Measurements from ENCODE around the gene FOXP3. TPM values are rescaled to one million over a fixed set of nuclear protein-coding genes. Genes with fewer than 3 reads are reported as not detected.

Gene FOXP3
- total RNA-seq, 1 donor = not detected

DNA sequence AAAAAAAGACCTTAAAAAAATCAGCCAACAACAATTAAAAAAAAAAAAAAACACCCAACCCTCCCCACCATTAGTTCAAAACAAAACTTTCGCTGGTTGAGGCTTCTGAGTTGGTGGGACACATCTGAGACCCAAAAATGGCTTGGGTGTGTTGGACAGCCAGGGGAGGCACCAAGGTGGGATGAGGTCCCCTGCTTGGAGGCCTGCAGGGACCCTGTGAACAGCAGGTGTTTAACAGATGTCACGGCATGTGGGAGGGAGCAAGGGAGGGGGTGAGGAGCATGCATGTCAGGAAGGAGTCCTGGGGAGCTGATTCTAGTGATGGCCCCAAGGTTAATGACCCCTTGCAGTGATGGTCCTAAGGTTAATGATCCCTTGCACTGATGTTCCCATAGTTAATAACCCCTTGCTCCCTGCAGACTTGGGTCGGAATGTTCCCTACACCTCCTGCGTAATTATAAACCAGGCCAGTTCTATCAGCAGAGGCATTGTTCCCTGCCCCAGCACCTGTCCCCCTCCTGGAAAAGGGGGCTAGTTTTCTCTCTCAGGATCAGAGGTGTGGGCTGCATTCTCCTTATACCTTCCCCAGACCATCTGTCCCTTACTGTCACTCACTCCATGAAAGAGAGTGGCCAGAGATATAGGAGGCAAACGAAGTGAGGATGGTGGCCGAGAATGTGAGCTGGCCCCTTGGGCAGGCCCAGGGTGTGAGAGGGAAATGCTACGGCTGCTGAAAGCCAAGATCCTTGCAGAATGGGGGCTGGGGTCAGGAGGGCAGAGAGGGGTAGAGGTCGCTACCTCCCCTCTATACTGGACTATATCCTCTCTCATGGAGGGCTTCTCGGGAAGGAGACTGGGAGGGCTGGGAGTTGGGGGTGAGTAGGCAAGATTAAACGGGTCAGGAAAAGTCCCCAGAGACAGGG is 2.3 kb upstream of the FOXP3 start:
- Histone ChIP-seq H3K36me3 (ENCODE audit: insufficient read depth, low read length) (no peaks in the 10 kb centered on the region), H2AFZ (ENCODE audit: low read length) (no peak overlapping the region)

DNA sequence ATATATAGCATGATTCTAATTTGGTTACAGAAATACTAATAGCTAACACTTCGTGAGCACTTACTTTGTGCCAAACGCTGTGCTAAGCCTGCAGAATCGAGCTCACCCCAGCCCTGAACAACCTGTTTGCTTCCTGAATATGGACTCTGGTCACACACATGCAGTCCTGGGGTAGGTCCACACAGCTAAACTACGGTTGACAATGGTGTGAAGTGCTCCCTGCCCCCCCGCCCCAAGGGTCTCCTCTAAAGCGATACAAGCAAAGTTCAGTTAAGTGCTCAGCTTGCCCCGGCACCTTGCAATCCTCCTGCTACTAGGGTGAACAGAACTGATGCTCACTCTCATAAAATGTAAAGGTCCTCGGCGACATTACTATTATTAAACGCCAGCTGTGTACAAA is 879 bp downstream of the FOXP3 start:
- no peak overlapping the region for H3K4me2 ChIP-seq (ENCODE audit: insufficient read depth, low read length)
- H3K4me1 ChIP-seq (ENCODE audit: insufficient read depth, low read length) = no peaks in the 10 kb centered on the region
- no peaks in the 10 kb centered on the region for H4K20me1 ChIP-seq (ENCODE audit: insufficient read depth, low read length)
- no peak for DNase-seq (ENCODE audit: insufficient read length, low spot score, missing footprints)
- H3K79me2 ChIP-seq (ENCODE audit: insufficient read depth, low read length) = no peaks in the 10 kb centered on the region
- no peaks in the 10 kb centered on the region for H3K36me3 ChIP-seq (ENCODE audit: insufficient read depth, low read length)
- H3K27me3 ChIP-seq (ENCODE audit: insufficient read depth, low read length) = no peaks in the 10 kb centered on the region
- H2AFZ ChIP-seq (ENCODE audit: low read length) = no peak overlapping the region
- no peaks in the 10 kb centered on the region for H3K9me3 ChIP-seq (ENCODE audit: low read depth, low read length)
- no peak overlapping the region for H3K27ac ChIP-seq (ENCODE audit: low read depth, low read length)
- no peak overlapping the region for H3K4me3 ChIP-seq (ENCODE audit: insufficient read depth, low read length)
- TF ChIP-seq, protein P1, sequence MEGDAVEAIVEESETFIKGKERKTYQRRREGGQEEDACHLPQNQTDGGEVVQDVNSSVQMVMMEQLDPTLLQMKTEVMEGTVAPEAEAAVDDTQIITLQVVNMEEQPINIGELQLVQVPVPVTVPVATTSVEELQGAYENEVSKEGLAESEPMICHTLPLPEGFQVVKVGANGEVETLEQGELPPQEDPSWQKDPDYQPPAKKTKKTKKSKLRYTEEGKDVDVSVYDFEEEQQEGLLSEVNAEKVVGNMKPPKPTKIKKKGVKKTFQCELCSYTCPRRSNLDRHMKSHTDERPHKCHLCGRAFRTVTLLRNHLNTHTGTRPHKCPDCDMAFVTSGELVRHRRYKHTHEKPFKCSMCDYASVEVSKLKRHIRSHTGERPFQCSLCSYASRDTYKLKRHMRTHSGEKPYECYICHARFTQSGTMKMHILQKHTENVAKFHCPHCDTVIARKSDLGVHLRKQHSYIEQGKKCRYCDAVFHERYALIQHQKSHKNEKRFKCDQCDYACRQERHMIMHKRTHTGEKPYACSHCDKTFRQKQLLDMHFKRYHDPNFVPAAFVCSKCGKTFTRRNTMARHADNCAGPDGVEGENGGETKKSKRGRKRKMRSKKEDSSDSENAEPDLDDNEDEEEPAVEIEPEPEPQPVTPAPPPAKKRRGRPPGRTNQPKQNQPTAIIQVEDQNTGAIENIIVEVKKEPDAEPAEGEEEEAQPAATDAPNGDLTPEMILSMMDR (IDR thresholded peaks at IDR 0.05; ENCODE audit: extremely low read depth, low read depth, low read length) = no peak

More for the DNA sequence above, 2.3 kb upstream of the FOXP3 start:
- peaks cover 16% of the 10 kb centered on the region for H3K79me2 ChIP-seq (ENCODE audit: insufficient read depth, low read length)
- no peak overlapping the region for H3K4me2 ChIP-seq (ENCODE audit: insufficient read depth, low read length)
- no peaks in the 10 kb centered on the region for H3K4me1 ChIP-seq (ENCODE audit: insufficient read depth, low read length)
- DNase-seq (ENCODE audit: insufficient read length, low spot score, missing footprints) = no peak
- H4K20me1 ChIP-seq (ENCODE audit: insufficient read depth, low read length) = no peaks in the 10 kb centered on the region
- no peaks in the 10 kb centered on the region for H3K27me3 ChIP-seq (ENCODE audit: insufficient read depth, low read length)
- no peak overlapping the region for H3K4me3 ChIP-seq (ENCODE audit: insufficient read depth, low read length)
- H3K27ac ChIP-seq (ENCODE audit: low read depth, low read length) = no peak overlapping the region
- no peaks in the 10 kb centered on the region for H3K9me3 ChIP-seq (ENCODE audit: low read depth, low read length)
- TF ChIP-seq, protein P1 (IDR thresholded peaks at IDR 0.05; ENCODE audit: extremely low read depth, low read depth, low read length) = no peak

DNA sequence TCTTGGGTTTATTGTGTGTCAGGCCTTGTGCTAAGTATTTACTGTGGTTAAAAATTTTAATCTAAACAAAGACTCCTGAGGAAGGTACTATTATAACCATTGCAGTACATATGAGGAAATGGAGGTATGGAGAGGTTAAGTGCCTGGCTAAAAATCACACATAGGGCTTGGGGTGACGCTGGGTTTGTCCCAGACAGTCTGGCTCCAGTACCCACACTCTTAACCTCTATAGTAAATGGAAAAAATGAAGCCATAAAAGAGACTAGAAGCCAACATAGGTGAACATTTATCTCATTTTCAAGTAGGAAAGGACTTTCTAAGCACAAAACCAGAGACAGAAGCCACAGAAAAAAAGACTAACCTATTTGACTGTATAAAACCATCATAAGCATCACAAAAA is 1.9 kb downstream of the FOXP3 start:
- no peak overlapping the region for H3K27ac ChIP-seq (ENCODE audit: low read depth, low read length)
- H4K20me1 ChIP-seq (ENCODE audit: insufficient read depth, low read length) = no peaks in the 10 kb centered on the region
- H3K9me3 ChIP-seq (ENCODE audit: low read depth, low read length) = no peaks in the 10 kb centered on the region
- no peak overlapping the region for H3K4me2 ChIP-seq (ENCODE audit: insufficient read depth, low read length)
- no peaks in the 10 kb centered on the region for H3K79me2 ChIP-seq (ENCODE audit: insufficient read depth, low read length)
- no peaks in the 10 kb centered on the region for H3K36me3 ChIP-seq (ENCODE audit: insufficient read depth, low read length)
- no peak for DNase-seq (ENCODE audit: insufficient read length, low spot score, missing footprints)
- H2AFZ ChIP-seq (ENCODE audit: low read length) = no peak overlapping the region
- H3K4me3 ChIP-seq (ENCODE audit: insufficient read depth, low read length) = no peak overlapping the region
- H3K27me3 ChIP-seq (ENCODE audit: insufficient read depth, low read length) = no peaks in the 10 kb centered on the region
- TF ChIP-seq, protein P1 (IDR thresholded peaks at IDR 0.05; ENCODE audit: extremely low read depth, low read depth, low read length) = no peak
- H3K4me1 ChIP-seq (ENCODE audit: insufficient read depth, low read length) = no peaks in the 10 kb centered on the region

DNA sequence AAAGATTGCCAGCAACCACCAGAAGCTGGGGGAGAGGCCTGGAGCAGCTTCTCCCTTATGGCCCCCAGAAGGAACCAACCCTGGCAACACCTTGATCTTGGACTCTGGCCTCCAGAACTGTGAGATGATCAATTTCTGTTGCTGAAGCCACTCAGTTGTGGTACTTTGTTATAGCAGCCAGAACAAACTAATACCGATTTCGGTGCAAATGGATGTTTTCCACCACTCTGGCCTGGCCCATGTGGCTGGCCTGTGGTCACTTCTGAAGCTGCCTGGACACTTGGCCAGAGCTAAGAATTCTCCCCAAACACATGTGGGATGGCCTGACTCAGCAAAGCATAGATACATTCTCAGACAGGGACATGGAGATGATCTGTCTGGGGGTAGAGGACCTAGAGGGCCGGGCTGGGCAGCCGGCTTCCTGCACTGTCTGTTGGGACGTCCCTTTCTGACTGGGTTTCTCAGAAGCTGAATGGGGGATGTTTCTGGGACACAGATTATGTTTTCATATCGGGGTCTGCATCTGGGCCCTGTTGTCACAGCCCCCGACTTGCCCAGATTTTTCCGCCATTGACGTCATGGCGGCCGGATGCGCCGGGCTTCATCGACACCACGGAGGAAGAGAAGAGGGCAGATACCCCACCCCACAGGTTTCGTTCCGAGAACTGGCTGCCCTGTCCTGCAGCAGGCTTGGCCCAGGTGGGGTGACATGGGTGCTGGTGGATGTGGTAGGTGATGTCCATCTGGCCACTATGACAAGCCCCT is 4.1 kb downstream of the FOXP3 start:
- Histone ChIP-seq H3K36me3 (ENCODE audit: insufficient read depth, low read length) (no peaks in the 10 kb centered on the region), H3K4me3 (ENCODE audit: insufficient read depth, low read length) (no peak overlapping the region), H3K4me1 (ENCODE audit: insufficient read depth, low read length) (no peaks in the 10 kb centered on the region), H3K79me2 (ENCODE audit: insufficient read depth, low read length) (no peaks in the 10 kb centered on the region), H3K27me3 (ENCODE audit: insufficient read depth, low read length) (no peaks in the 10 kb centered on the region), H4K20me1 (ENCODE audit: insufficient read depth, low read length) (no peaks in the 10 kb centered on the region), H3K27ac (ENCODE audit: low read depth, low read length) (no peak overlapping the region), H2AFZ (ENCODE audit: low read length) (no peak overlapping the region), H3K9me3 (ENCODE audit: low read depth, low read length) (no peaks in the 10 kb centered on the region), H3K4me2 (ENCODE audit: insufficient read depth, low read length) (no peak overlapping the region)
- peak; percentile 70 for DNase-seq (ENCODE audit: insufficient read length, low spot score, missing footprints)
- TF ChIP-seq, protein P1 (IDR thresholded peaks at IDR 0.05; ENCODE audit: extremely low read depth, low read depth, low read length) = no peak

Data from osteoblast (primary cell).